Gastroesophageal sphincter (tissue), 3 donors: ENCODE measurements around the gene GOLGA8K.
"Not testable (repeated sequence)": the region's sequence is repeated elsewhere in the genome, so short reads cannot be mapped to it uniquely, and the experiment has no call there.

ENCODE experiments used
- POLR2A ChIP-seq, 2 donors: fragments of 450-650 bp; IDR thresholded peaks; one replicate each; pipeline ENCODE4 v1.6.1; 2017; ENCODE audit warnings: antibody characterized with exemption in 2 of 2, mild to moderate bottlenecking in 2 of 2, moderate library complexity in 1 of 2
- TF ChIP-seq, protein P1 (sequence below), 4 experiments: fragments of 200-600 bp in 2 of 4; fragments of 450-650 bp in 2 of 4; sonication (generic) in 1 of 4; IDR thresholded peaks; one replicate each; pipeline ENCODE4 v1.5.1; 2017 to 2019; ENCODE audit warnings: antibody characterized with exemption in 4 of 4, mild to moderate bottlenecking in 2 of 4, moderate library complexity in 2 of 4

DNA sequence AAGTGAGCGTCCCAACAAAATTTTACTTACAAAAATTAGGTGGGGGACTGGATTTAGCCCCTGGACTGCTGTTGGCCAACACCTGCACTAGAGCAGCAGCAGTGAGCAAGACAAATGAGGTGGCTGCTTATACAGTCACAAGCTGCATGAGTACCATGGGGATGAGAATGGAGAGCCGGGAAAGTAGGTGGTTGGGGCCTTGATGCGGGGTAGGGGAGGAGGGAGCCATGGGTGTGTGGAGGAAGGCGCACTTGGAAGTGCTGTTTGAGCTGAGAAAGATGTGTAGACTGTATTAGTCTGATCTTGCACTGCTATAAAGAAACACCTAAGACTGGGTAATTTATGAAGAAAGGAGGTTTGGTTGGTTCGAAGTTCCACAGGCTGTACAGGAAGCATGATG is 31.0 kb downstream of the GOLGA8K start:
- not testable (repeated sequence) for TF ChIP-seq POLR2A (IDR thresholded peaks at IDR 0.05)
- TF ChIP-seq, protein P1, sequence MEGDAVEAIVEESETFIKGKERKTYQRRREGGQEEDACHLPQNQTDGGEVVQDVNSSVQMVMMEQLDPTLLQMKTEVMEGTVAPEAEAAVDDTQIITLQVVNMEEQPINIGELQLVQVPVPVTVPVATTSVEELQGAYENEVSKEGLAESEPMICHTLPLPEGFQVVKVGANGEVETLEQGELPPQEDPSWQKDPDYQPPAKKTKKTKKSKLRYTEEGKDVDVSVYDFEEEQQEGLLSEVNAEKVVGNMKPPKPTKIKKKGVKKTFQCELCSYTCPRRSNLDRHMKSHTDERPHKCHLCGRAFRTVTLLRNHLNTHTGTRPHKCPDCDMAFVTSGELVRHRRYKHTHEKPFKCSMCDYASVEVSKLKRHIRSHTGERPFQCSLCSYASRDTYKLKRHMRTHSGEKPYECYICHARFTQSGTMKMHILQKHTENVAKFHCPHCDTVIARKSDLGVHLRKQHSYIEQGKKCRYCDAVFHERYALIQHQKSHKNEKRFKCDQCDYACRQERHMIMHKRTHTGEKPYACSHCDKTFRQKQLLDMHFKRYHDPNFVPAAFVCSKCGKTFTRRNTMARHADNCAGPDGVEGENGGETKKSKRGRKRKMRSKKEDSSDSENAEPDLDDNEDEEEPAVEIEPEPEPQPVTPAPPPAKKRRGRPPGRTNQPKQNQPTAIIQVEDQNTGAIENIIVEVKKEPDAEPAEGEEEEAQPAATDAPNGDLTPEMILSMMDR (IDR thresholded peaks at IDR 0.05): not testable (repeated sequence)
